ENCODE data around the gene SLC39A9. TPM values are rescaled to one million over a fixed set of nuclear protein-coding genes. Genes with fewer than 3 reads are reported as not detected.
"Not testable (repeated sequence)": the region's sequence is repeated elsewhere in the genome, so short reads cannot be mapped to it uniquely, and the experiment has no call there.

SLC39A9 gene
- total and polyA plus RNA-seq, 8 donors = 12.1 to 121 (median 19.6) TPM

GRCh38 chr14:69491193-69491592 is 92.7 kb downstream of the SLC39A9 start:
- H3K4me1 ChIP-seq = no peaks in the 10 kb centered on the region
- 84 to 91% (median 88%) methylated on average over 3 of the region's 3 CpGs for WGBS, 5 donors
- no peak for DNase-seq
- peaks cover 0 to 41% (median 6%) of the 10 kb centered on the region in 3 donors for H3K27me3 ChIP-seq
- no peak for TF ChIP-seq POLR2A (IDR thresholded peaks at IDR 0.05)
- TF ChIP-seq, protein P1, sequence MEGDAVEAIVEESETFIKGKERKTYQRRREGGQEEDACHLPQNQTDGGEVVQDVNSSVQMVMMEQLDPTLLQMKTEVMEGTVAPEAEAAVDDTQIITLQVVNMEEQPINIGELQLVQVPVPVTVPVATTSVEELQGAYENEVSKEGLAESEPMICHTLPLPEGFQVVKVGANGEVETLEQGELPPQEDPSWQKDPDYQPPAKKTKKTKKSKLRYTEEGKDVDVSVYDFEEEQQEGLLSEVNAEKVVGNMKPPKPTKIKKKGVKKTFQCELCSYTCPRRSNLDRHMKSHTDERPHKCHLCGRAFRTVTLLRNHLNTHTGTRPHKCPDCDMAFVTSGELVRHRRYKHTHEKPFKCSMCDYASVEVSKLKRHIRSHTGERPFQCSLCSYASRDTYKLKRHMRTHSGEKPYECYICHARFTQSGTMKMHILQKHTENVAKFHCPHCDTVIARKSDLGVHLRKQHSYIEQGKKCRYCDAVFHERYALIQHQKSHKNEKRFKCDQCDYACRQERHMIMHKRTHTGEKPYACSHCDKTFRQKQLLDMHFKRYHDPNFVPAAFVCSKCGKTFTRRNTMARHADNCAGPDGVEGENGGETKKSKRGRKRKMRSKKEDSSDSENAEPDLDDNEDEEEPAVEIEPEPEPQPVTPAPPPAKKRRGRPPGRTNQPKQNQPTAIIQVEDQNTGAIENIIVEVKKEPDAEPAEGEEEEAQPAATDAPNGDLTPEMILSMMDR (IDR thresholded peaks at IDR 0.05) = no peak
- no peak for TF ChIP-seq POLR2AphosphoS5 (IDR thresholded peaks at IDR 0.05)
- no peak for TF ChIP-seq EP300 (IDR thresholded peaks at IDR 0.05)
- intact Hi-C loops (cut with DNase I; ENCODE audit: low total_unique reads) = no loop called here
- H3K4me3 ChIP-seq = no peak overlapping the region
- H3K27ac ChIP-seq = no peak overlapping the region
- H3K9me3 ChIP-seq = no peaks in the 10 kb centered on the region
- no peaks in the 10 kb centered on the region for H3K36me3 ChIP-seq

DNA sequence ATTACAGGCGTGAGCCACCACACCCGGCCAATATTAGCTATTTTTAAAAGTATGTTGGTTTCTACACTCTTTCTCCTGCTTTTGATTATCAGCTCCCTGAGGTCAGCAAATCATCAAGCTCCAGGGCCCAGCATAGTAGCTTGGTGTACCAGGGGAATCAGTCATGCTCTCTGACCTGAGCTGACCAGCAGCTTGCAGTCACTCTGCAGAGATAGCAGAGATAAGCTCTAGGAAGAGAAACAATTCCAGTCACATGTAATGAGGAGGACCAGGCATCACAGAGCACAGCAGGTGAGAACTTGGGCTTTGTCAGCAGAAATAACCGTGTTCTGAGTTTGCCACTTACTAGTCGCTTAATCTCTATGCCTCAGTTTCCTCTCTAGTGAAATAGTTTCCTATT is 94.5 kb downstream of the SLC39A9 start:
- intact Hi-C loops (cut with DNase I; ENCODE audit: low total_unique reads) = no loop called here
- no peaks in the 10 kb centered on the region for H3K9me3 ChIP-seq
- 72 to 78% (median 77%) methylated on average over 4 of the region's 4 CpGs for WGBS, 5 donors
- no peaks in the 10 kb centered on the region for H3K4me1 ChIP-seq
- DNase-seq = no peak
- no peak overlapping the region for H3K27ac ChIP-seq
- TF ChIP-seq EP300 (IDR thresholded peaks at IDR 0.05) = no peak
- TF ChIP-seq POLR2AphosphoS5 (IDR thresholded peaks at IDR 0.05) = no peak
- no peak for TF ChIP-seq POLR2A (IDR thresholded peaks at IDR 0.05)
- TF ChIP-seq, protein P1 (IDR thresholded peaks at IDR 0.05) = no peak
- H3K36me3 ChIP-seq = no peaks in the 10 kb centered on the region
- no peak overlapping the region for H3K4me3 ChIP-seq
- peaks cover 0 to 22% (median 0%) of the 10 kb centered on the region in 3 donors for H3K27me3 ChIP-seq

DNA sequence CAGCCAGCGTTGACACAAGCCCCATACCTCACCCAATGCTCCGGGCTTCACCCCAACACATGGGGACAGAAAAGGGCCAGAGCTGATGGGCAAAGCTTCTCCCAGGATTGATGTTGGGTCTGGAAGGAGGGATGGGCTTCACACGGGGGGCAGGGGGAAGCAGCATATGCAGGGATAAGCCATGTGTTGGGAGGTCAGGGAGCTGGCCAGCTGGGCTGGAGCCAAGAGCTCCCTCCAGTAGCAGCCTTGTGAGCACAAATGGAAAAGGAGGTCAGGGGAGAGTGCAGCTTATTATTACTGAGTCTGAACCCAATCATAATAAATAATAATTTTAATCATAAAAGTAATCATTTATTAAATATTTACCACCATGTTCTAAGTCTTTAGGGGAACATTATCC is 95.3 kb downstream of the SLC39A9 start:
- intact Hi-C loops (cut with DNase I; ENCODE audit: low total_unique reads) = no loop called here
- DNase-seq = no peak
- H3K27me3 ChIP-seq = peaks cover 0 to 15% (median 0%) of the 10 kb centered on the region in 3 donors
- WGBS, 5 donors = 53 to 66% (median 61%) methylated on average over 3 of the region's 3 CpGs
- H3K36me3 ChIP-seq = no peaks in the 10 kb centered on the region
- H3K4me3 ChIP-seq = no peak overlapping the region
- no peaks in the 10 kb centered on the region for H3K9me3 ChIP-seq
- H3K4me1 ChIP-seq = no peaks in the 10 kb centered on the region
- H3K27ac ChIP-seq = no peak overlapping the region
- no peak for TF ChIP-seq POLR2AphosphoS5 (IDR thresholded peaks at IDR 0.05)
- TF ChIP-seq, protein P1 (IDR thresholded peaks at IDR 0.05) = no peak
- no peak for TF ChIP-seq POLR2A (IDR thresholded peaks at IDR 0.05)
- TF ChIP-seq EP300 (IDR thresholded peaks at IDR 0.05) = no peak

DNA sequence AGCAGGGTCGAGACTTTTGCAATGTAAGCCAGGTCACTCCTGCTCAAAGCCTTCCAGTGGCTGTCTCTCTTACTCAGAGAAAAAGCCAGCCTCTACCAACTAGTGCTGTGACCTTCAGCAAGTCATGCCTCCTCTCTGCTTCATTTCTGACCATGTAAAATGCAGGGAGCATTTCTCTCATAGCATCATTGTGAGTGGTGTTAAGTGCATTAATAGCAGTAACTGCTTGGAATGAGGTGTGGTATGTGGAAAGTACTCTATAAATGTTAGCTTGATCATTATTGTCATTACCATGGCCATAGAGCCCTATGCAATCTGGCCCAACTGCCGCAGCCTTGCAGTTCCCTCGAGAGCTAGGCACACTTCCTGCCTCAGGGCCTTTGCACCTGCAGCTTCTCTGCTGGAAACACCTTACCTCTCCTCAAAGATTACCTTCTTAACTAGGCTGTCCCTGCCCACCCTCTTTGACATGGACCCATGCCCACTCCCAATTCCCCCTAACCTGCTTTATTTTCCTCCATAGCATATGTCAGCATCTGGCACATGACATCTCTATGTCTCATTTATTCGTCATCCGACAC is 96.9 kb downstream of the SLC39A9 start:
- H3K4me3 ChIP-seq = no peak overlapping the region
- intact Hi-C loops (cut with DNase I; ENCODE audit: low total_unique reads) = no loop called here
- DNase-seq = no peak
- no peak overlapping the region for H3K27ac ChIP-seq
- no peaks in the 10 kb centered on the region for H3K36me3 ChIP-seq
- WGBS, 5 donors = 90 to 94% (median 93%) methylated on average over 5 of the region's 5 CpGs
- no peaks in the 10 kb centered on the region for H3K4me1 ChIP-seq
- TF ChIP-seq POLR2A (IDR thresholded peaks at IDR 0.05) = no peak
- TF ChIP-seq, protein P1 (IDR thresholded peaks at IDR 0.05) = no peak
- TF ChIP-seq EP300 (IDR thresholded peaks at IDR 0.05) = no peak
- TF ChIP-seq POLR2AphosphoS5 (IDR thresholded peaks at IDR 0.05) = no peak
- no peaks in the 10 kb centered on the region for H3K9me3 ChIP-seq
- peaks cover 0 to 16% (median 0%) of the 10 kb centered on the region in 3 donors for H3K27me3 ChIP-seq

DNA sequence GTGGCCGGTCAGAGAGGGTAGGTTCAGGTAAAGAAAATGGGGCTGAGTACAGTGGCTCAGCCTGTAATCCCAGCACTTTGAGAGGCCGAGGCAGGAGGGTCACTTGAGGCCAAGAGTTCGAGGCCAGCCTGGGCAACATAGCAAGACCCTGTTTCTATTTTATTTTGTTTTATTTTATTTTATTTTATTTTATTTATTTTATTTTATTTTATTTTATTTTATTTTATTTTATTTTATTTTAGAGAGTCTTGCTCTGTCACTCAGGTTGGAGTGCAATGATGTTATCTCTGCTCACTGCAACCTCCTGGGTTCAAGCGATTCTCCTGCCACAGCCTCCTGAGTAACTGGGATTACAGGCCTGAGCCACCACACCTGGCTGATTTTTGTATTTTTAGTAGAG is 99.4 kb downstream of the SLC39A9 start:
- H3K27ac ChIP-seq; DNase-seq; intact Hi-C loops (cut with DNase I; ENCODE audit: low total_unique reads); H3K36me3 ChIP-seq; H3K9me3 ChIP-seq; H3K4me3 ChIP-seq; H3K4me1 ChIP-seq: not testable (repeated sequence)
- WGBS, 5 donors = 89 to 98% (median 95%) methylated on average over 4 of the region's 4 CpGs
- H3K27me3 ChIP-seq = peaks cover 0 to 22% (median 0%) of the 10 kb centered on the region in 3 donors

- intact Hi-C loops (cut with DNase I; ENCODE audit: low total_unique reads); H3K4me3 ChIP-seq; H3K27ac ChIP-seq; DNase-seq; H3K4me1 ChIP-seq; H3K9me3 ChIP-seq; H3K36me3 ChIP-seq: not testable (repeated sequence)
- 93 to 95% (median 94%) methylated on average over 4 of the region's 4 CpGs for WGBS, 5 donors
- peaks cover 0 to 26% (median 0%) of the 10 kb centered on the region in 3 donors for H3K27me3 ChIP-seq
These were observed 99.8 kb downstream of the SLC39A9 start for GRCh38 chr14:69498286-69498685.

Data from stomach (tissue), 9 donors.